ENCODE measurements around the gene LCP2.
"Not testable (repeated sequence)": the region's sequence is repeated elsewhere in the genome, so short reads cannot be mapped to it uniquely, and the experiment has no call there.

The LCP2 gene

GRCh38 chr5:170270293-170271069, 27.1 kb downstream of the LCP2 start:
- no peak for DNase-seq

DNA sequence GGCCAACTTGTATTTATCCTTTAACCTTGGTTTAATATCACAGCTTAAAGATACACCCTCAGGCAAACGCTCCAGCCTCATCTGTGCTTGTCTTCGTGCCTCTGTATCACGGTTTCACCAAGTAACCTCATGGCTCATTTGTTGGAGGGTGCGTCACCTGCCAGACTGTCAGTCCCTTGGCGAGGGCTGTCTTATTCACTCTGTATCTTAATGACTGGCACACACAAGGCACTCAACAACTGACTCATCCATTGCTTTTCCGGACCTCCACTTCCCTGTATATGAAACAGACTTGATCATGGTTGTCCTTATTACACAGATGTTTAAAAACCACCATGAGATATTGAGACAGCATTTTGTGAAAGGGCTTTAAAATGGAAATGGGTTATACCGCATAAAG, 28.0 kb downstream of the LCP2 start:
- peak; percentile 45 for DNase-seq

DNA sequence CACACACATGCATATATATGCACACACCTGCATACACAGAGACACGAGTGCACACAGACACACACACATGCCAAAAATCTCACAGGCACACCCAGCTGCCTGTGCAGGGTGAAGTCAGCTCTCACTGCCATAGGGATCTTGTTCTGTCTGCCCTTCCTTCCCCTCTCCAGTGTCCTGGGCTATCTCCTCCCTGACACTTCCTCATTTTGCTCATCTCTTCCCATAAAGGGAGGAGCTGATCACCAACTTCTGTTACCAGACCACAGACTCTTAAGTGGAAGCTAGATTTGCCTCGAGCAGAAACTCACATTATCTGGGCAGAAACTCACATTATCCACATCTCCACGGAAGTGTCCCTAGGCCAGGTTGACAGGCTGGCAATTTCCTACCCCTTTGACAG, 28.7 kb downstream of the LCP2 start:
- DNase-seq, result no peak

DNA sequence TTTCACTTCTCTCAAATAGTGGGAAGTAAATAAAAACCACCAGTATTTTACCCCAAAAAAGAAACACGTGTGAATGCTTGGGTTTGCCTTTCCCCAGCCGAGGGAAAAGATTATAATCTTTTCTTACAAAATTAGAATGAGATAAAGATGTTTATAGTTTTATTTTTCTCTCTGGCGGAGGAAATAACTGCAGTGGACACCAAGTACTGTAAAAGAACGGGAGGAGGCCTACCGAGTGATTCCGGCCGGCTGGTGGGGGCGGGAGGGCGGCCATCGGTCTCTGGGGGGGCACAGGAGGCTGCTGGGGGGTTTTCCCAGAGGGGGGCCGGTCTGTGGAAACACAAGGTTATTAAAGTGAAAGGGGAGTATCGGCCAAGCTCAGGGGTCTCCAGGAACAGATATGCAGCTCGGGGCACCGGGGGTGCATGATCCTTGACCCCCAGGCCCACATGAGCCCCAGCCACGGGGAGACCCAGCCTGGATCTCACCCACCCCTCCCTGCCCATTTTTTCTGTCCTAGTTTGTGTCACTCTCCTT, 29.4 kb downstream of the LCP2 start:
- no peak for DNase-seq

DNA sequence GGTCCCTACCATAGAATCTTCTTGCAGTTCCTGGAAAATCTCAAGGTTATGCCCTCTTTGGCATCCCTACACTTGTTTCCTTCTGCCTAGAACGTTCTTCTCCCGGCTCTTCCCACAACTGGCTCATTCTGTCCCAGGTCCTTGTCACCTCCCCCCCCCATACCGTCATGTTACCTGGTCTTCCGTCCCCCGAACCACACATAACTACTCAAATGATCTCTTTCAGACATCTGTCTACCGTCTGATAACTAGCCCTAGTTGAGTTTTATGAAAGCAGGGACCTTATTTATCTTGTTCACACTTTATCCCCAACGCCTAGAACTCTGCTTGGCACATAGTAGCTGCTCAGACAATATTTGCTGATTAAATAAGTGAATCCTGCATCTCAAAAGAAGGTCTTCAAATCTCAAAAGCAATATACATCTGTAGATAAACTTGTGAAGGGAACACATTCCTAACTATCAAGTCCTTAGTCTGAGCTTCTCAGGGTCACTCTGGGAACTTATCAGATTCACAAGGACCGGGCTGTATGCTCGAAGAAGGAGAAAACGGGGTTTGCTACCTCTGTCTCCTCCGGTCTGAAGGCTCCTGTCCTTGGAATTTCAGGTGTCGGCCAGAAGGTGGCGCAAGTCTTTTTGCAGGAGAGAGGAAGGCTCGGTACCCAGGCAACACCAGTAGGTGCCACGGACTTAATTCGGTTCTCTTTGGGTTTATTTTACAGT, 30.0 kb downstream of the LCP2 start:
- DNase-seq, result peak; percentile 66

GRCh38 chr5:170266570-170267381, 30.8 kb downstream of the LCP2 start:
- DNase-seq, result peak; percentile 44

GRCh38 chr5:170265522-170265921, 32.1 kb downstream of the LCP2 start:
- no peak for DNase-seq

- DNase-seq, result no peak
Measured at GRCh38 chr5:170263906-170264305, 33.7 kb downstream of the LCP2 start.

GRCh38 chr5:170262061-170263045, 35.2 kb downstream of the LCP2 start:
- DNase-seq, result no peak

GRCh38 chr5:170261528-170262043, 36.0 kb downstream of the LCP2 start:
- no peak for DNase-seq

DNA sequence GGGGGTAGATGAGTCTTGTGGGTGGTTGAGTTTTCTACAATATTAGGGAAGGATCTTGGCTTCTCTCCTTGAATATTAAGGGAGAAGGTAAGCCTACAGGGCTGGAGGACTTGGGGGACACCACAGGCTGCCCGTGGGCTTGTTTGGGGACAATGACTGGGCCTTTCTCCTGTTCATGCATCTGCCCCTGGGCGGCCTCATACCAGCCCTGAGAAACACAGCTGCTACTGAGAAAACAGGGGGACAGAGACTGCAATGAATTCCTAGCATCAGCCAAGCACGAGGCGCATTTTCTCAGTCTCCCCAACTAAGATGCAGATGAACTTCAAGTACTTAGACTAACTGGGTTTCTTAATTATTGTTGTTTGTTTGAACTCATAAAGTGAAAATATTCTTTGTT, 40.2 kb downstream of the LCP2 start:
- DNase-seq, result no peak

GRCh38 chr5:170256571-170256970, 41.0 kb downstream of the LCP2 start:
- no peak for DNase-seq

GRCh38 chr5:170254056-170254455, 43.5 kb downstream of the LCP2 start:
- peak; percentile 62 for DNase-seq

- no peak for DNase-seq
Measured at GRCh38 chr5:170252720-170253350, 44.7 kb downstream of the LCP2 start.

DNA sequence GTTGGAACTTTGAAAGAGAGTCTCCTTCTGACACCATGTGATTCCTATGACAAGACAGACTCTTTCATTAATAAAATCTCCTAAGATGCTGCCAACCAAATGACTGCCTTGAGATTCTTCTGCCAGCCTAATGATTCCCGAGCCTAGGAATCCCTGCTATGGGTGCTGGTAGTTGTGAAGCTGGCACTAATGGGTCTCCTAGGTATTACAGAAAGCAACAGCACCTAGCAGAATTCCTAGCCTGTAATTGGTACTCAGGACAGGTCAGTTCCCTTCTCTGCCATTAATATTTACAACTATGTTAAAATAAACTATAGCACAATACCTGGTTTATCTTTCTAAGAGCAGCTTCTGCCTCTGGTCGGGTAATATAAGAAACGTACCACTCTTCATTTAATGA, 45.5 kb downstream of the LCP2 start:
- DNase-seq, result no peak

- no peak for DNase-seq
Measured at GRCh38 chr5:170251462-170251861, 46.1 kb downstream of the LCP2 start.

DNA sequence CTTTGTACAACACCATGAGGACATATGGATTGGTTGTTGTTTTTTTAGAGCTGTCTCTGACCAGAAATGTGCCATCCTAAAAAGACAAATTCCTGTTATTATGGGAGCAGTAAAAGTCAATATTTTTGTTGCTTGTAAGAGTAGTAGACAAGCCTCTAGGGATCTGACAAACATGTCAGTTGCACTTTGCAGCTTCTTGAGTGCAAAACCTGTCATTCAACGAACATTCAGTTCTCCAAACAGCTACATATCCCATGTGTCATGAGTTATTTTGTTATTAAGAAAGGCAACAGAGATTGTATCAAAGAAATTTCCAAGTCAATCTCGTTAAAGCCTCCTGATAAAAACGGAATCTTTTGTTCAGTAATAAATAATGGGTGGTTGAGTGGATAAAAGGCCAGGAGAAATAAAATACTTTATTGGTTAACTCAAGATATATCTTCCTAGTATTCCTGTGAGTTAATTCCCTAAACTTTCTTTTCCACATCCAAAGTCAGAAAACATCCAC, 46.7 kb downstream of the LCP2 start:
- no peak for DNase-seq

- no peak for DNase-seq
Measured at GRCh38 chr5:170249355-170249754, 48.2 kb downstream of the LCP2 start.

- not testable (repeated sequence) for DNase-seq
Measured at GRCh38 chr5:170248931-170249227, 48.7 kb downstream of the LCP2 start.

DNA sequence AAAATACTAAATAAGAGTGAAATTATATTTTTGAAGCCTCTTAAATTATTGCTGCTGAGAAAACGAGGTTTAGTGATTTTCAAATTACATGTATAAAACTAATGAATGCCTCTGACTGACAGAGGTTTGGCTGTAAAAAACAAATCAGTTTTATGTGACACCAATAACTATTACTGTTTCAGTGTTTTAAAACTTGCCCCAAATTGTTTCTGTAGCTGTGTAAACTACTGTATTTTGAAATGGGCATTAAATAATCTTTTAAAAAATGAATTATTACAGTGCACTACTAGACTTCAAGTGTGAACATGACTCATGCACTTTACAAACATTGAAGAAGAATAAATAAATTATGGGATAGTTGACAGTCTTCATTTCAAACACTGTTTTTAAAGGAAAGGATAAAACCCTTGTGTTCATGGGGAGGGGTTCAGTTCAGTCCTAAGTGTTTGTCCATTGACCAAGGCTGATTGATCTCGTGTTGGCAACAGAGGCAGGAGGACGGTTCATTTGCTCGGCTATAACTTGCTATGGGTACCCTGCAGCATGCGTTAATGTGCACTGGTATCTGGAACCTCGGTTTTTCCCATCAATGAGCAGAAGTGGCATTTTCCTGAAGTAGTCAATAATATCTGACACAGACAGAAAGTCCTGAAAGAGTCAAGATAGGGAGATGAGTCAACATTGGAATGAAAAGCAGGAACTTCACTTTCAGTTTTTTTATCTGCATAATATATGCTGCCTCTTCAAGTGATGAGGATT, 49.2 kb downstream of the LCP2 start:
- no peak for DNase-seq

- DNase-seq, result no peak
Measured at GRCh38 chr5:170247363-170247762, 50.2 kb downstream of the LCP2 start.
